Hematopoietic multipotent progenitor cell treated with erythropoietin and hydrocortisone succinate and interleukin-3 and kit ligand, for 17 days (in vitro differentiated cells): Measurements from ENCODE around the gene ARMH1.
A peak's percentile ranks its signal among the peaks of the same experiment; 100 is the strongest.
"Not testable (repeated sequence)": the region's sequence is repeated elsewhere in the genome, so short reads cannot be mapped to it uniquely, and the experiment has no call there.

Experiments used
- DNase-seq: peaks from one replicate; pipeline ENCODE4 v3.0.0-alpha.2; 2015; ENCODE audit warnings: low spot score

The ARMH1 gene

DNA sequence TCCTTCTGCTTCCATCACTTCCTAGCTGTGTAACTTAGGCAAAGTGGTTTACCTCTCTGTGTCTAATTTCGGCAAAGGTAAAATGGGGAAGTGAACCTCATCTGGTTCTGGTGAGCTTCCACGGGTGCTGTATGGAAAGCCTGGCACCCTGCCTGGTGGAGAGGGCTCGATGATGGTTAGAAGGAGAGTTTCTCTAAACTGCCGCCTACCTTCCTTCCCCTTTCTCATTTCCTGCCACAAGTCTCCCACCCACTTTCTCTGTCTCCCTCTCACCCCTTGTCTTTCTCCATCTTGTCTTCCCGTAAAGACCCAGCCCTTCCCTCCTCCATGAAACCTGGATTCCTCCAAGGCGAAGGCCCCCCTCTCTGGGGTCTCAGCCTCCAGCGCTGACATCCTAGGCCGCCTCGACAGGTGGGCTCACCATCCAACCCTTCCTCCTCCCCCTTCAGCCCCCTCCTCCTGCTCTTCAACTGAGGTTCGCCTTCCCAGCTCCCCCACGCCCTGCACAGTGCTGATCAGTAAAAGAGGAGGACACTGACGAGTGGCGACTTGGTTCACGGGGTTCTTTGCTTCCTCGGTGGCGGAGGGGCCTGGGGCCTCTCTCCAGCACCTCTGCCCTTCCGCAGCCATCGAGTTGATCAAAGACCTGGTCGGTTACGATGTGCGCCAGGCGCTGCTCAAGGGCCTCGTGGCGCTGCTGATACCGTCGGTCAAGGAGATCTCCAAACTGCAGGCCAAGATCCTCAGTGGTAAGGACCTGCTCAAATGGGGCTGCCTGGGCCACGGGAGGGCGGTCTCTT lies 49.2 kb downstream of the ARMH1 start:
- no peak for DNase-seq

DNA sequence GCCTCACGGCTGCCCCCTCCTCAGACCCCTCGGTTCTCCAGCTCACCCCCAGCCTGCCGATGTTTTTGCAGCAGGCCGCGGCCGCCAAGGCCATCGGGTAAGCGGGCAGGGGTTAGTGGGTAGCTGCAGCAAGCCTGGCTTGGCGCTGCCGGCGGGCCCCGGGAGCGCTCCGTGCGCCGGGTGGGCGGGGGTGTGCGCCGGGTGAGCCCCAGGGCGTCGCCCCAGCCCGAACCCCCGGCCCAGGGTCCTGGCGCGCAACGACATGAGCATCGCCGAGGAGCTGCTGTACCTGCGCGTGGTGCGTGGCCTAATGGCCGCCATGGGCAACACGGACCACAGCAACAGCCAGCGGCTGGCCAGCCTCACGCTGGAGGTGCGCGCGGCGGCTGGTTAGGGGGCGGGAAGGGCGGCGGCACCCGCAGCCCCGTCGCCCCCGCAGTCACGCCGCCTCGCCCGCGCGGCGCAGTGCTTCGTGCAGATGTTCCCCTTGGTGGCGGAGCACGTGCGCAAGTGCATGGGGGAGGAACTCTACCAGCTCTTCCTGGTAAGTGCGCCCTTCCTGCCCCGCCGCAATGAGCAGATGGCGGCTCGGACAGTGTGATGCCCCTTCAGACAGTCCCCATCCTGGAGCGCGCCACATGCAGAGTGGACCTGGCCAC lies 49.9 kb downstream of the ARMH1 start:
- DNase-seq: no peak

DNA sequence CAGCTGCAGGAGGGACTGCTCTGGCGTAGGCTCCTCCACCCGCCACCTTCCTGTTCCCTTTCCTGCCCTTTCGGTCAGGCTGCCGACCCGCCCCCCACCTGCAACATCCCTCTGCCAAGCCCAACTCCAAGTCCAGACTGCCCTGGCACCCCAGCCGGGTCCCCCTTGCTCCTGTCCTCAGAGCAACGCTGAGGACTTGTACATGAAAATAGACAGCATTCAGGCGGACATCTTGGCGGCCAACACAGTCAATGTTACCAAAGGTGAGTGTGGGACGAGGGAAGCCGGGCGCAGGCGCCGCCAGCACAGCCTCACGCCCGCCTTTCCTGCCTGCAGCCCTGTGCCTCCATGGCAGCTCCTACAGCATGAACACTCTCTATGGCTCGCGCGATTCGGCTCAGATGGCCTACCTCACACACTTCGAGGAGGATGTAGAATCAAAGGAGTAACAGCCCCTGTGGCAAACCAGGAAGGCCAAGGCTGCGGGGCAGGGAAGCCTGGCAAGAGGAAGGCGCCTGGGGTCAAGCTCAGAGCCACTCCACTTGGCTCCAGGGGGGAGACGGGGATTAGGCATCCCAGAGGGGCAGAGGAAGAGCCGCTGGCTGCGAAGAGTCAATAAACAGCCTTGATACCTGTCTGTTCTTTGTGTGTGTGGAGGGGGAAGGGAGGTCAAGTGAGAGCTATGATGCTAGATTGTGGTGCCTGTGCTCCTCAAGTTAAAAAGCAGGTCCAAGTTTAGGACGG lies 50.6 kb downstream of the ARMH1 start:
- DNase-seq: no peak

DNA sequence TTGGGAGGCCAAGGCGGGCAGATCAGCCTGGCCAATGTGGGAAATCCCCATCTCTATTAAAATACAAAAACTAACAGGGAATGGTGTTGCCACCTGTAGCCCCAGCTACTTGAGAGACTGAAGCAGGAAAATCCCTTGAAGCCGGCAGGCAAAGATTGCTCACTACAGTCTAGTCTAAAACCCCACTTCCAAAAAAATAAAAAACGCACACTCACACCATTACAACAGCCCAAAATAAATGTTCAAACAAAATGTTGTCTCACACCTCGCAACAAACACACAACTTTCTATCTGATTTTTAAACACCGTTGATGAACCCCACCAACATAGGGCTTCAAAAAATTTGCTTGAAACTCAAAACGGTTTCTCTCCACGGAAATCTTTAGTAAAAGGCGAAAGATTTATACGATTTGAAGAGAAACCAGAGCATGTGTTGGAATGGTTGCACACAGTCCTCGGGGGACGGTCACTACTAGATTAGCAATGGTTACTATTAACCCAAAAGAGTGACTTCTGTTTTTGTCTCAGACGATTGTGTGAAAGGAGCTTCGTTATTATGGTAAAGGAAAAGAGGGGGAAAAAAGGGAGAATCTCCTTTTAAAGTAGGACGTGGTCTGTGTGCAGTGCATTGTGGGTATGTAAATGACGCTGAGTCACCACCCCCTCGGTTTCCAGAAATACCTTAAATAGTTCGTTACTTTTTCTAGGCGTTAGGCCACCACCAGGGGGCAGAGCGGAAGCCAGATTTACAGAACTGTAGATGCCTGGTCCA lies 56.4 kb downstream of the ARMH1 start, which contains the start of gene RNU5D-1:
Gene RNU5D-1, minus strand, starts transcription at position 430 of the 772 bp plus-strand sequence.
- DNase-seq: peak; percentile 97

DNA sequence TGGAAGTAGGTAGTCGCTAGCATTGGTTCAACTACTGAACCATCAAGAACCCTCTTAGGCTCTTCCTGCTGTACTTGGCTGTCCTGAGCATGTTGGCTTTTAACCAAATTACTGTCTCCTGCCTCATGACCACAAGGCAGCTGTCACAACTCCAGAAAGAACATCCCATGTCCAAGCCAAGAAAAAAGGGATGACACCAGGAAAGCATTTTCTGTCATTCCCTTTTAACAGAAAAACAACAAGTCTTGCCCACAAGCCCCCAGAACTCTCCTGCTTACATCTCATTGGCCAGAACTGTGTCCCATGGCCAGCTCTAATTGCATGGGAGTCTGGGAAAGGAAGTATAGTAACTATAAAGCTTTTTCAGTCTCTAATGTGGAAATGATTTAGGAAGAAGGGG lies 58.9 kb downstream of the ARMH1 start:
- DNase-seq: no peak

DNA sequence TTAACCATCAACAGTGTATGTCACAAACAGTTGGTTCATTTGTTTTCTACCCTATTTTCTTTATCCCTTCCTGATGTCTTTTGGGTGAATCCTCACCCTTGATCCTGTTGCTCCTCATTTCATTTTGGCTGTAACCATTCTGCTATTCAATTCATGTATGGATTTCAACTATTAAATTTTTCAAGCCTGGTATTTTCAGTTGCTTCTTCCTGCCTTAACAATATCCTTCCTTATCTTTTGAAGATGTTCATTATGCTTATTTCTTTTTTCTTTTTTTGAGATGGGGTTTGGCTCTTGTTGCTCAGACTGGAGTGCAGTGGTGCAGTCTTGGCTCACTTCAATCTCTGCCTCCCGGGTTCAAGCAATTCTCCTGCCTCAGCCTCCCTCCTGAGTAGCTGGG lies 59.3 kb downstream of the ARMH1 start:
- no peak for DNase-seq

DNA sequence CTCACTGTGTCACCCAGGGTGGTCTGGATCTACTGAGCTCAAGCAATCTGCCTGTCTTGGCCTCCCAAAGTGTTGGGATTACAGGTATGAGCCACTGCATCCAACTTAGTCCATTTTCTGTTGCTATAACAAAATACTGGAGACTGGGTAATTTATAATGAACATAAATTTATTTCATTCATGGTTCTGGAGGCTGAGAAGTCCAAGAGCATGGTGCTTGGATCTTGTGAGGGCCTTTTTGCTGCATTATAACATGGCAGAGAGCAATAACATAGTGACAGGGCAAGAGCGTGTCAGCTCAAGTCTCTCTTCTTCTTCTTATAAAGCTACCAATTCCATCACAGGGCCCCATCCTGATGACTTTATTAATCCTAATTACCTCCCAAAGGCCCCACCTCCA lies 61.5 kb downstream of the ARMH1 start:
- no peak for DNase-seq

DNA sequence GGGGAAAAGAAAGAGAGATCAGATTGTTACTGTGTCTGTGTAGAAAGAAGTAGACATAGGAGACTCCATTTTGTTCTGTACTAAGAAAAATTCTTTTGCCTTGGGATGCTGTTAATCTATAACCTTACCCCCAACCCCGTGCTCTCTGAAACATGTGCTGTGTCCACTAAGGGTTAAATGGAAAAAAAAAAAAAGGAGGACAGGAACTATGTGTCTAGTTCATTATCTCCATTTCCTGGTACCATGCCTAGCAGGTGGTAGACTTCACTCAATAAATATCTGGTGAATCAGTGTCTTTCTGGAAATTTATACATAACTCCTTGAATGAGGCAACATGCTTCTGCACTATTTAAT lies 64.4 kb downstream of the ARMH1 start:
- DNase-seq: not testable (repeated sequence)

DNA sequence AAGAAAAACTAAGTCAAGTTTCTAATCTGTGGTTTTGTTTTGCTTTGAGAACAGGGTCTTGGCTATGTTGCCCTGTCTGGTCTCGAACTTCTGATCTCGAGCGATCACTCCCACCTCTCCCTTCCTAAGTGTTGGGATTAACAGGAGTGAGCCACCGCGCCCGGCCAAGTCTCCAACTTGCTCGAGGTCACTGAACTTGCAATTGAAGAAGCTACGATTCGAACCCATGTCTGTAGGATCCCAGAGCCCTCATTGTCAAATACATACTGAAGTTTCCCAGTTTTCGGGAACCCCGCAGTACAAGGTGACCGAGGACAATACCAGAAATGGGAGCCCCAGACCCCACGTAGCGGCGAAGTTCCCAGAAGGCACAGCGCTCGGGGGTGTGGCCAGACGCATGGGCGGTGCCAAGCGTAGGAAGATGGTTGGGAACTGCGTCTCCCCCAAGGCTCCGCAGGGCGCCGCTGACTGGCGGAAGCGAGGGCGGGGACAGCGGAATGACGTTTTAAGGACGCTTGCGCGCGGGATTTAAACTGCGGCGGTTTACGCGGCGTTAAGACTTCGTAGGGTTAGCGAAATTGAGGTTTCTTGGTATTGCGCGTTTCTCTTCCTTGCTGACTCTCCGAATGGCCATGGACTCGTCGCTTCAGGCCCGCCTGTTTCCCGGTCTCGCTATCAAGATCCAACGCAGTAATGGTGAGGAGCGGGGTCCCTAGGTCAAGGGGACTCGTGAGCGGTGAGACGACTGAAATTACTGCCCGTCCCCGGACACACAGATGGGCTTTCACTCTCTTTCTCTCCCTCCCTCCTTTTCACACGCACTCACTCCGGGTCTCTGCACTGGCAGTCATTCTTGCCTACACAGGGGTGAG lies 65.0 kb downstream of the ARMH1 start, which contains the start of gene KIF2C:
Gene KIF2C, plus strand, starts transcription at position 531 of the 872 bp plus-strand sequence. Its CDS starts 96 bp downstream, at position 627.
- DNase-seq: peak; percentile 97

DNA sequence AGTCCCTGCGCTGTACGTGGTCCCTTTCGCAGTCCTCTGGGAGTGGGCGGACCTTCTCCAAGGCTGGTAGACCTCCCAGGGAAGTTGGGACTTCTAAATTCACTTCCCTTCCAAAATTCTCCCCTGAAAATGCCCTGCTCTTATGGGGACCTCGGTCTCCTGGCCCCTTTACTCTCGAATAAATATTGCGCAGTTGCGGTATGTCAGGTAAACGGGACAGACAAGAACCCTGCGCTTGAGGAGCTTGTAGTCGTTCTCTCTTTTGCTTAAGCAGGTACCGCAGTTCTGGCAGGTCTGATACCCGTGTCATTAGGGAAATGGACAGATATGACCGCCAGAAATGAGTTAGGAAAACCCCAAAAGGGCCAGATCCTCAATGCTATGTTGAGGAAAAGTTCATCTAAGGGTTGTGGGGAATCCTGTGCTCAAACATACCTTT lies 65.7 kb downstream of the ARMH1 start:
- DNase-seq: no peak

DNA sequence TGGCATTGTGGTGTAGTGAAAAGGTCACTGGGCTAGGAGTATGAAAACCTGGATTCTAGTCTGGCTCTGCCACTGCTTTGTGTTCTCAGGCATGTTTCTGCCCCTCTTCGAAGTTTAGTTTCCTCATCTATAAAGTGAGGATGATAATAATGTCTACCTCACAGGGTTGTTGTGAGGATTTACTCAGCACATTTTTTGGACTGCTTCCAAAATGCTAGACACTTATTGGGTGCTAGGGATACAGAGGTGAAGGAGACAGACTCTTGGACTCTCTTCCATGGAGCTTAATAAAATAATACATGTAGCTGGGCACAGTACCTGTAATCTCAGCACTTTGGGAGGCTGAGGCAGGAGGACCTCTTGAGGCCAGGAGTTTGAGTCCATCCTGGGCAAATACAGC lies 68.7 kb downstream of the ARMH1 start:
- DNase-seq: peak; percentile 53

DNA sequence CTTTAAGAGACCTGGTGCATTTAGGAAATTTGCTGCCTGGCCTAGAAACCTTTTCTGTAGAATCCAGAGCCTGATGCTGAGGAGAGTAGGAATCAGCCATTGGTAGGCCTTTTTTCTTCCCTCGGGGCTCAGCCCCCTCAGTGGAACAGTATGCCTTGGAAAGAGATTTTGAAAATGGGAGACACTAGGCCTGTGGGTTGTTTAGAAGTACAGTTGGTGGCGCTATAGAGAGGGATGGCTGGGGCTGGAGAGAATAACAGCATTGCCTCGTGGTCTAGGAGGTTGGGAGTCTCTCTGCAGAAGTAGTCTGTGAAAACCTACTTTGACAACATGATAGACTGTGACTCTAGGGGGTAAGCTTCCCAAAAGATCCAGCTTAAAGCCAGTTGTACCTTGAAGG lies 73.4 kb downstream of the ARMH1 start:
- no peak for DNase-seq

DNA sequence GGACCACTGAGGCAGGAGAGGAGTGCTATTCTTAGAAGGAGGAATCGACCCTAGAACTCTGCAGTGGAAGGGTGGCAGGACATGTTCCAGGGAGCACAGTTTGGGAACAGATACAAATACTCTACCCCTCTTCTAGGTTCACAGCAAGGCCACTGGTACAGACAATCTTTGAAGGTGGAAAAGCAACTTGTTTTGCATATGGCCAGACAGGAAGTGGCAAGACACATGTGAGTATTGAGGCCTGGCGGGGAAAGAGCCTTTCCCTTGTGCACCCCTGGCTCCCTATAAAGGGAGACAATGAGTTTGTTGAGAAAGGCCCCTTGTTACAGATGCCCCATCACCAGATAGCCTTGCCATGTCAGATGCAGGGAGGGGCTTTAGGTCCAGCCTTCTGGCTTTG lies 82.9 kb downstream of the ARMH1 start:
- no peak for DNase-seq

DNA sequence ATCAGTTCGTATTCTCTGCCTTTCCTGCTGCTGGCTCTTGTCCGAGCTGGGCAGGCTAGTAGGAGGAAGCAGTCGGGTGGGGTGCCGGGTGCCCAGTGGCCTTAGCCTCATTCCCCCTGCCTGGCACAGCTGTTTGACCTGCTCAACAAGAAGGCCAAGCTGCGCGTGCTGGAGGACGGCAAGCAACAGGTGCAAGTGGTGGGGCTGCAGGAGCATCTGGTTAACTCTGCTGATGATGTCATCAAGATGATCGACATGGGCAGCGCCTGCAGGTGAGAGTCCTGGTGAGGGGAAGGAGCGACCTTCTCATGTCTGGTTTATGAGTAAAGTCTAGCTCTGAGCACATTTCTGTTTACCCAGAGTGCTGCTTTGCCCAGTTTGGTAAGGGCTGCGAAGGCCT lies 84.6 kb downstream of the ARMH1 start:
- DNase-seq: no peak

DNA sequence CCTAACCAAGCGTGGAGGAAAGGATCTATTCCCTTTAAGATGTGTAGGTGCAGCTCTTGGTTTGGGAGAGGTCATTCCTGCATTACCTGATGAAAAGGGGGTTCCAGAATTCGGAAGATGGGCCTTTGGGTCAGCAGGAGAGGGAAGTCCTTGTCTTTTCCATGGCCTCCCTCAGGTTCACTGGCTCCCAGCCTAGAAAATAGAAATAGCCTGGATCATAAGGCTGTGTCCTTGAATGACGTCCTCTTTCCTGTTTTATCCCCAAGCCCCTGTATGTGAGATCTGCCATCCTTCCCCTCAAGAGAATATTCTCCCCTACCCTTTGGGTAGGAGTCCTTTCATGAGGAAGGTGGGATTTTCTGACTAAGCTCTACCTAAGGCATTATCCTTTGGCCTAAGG lies 86.4 kb downstream of the ARMH1 start:
- no peak for DNase-seq

DNA sequence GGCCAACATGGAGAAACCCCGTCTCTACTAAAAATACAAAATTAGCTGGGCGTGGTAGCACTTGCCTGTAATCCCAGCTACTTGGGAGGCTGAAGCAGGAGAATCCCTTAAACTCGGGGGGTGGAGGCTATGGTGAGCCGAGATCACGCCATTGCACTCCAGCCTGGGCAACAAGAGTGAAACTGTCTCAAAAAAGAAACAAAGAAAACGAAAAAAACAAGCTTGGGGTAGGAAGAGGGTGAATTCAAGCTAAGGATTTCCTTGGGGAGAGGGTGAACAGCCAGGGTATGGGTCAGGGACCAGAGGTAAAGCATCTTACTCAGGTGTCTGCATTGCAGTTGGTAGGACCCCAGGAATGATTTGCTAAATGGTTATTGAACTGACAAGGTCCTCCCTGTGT lies 91.9 kb downstream of the ARMH1 start:
- DNase-seq: not testable (repeated sequence)
